NT2/D1 (cell line): Measurements from ENCODE around the gene CDR2.

Experiments used
- SUZ12 ChIP-seq: IDR thresholded peaks from 2 replicates; pipeline ENCODE4 v1.6.1; 2011; ENCODE audit not compliant: insufficient read length, insufficient read depth; ENCODE audit errors: extremely low read depth
- YY1 ChIP-seq: IDR thresholded peaks from 2 replicates; pipeline ENCODE4 v1.6.1; 2011; ENCODE audit not compliant: insufficient read length, insufficient read depth

- TF ChIP-seq SUZ12, result no peak
- no peak for TF ChIP-seq YY1
These were observed 32.3 kb downstream of the CDR2 start for GRCh38 chr16:22342082-22342481.
